Type B pancreatic cell (in vitro differentiated cells): ENCODE results near the gene CRHBP. TPM values are rescaled to one million over a fixed set of nuclear protein-coding genes. Genes with fewer than 3 reads are reported as not detected.

Experiments used
- DNase-seq: peaks from one replicate; pipeline ENCODE4 v3.0.0; 2021; ENCODE audit warnings: mixed read lengths; ENCODE audit not compliant: unreplicated experiment; ENCODE audit errors: extremely low spot score
- H3K27ac Mint-ChIP-seq: 2 replicates; pipeline ENCODE4 v1.8.0; 2021; ENCODE audit warnings: mild to moderate bottlenecking, mixed read lengths
- H3K27me3 Mint-ChIP-seq: 2 replicates; pipeline ENCODE4 v1.8.0; 2021; ENCODE audit warnings: mixed read lengths
- H3K36me3 Mint-ChIP-seq: 2 replicates; pipeline ENCODE4 v1.8.0; 2021; ENCODE audit warnings: mixed read lengths
- H3K4me1 Mint-ChIP-seq: one replicate; pipeline ENCODE4 v1.8.0; 2021; ENCODE audit warnings: mixed read lengths; ENCODE audit not compliant: unreplicated experiment
- H3K4me3 Mint-ChIP-seq: 2 replicates; pipeline ENCODE4 v1.8.0; 2021; ENCODE audit warnings: mild to moderate bottlenecking, mixed read lengths
- H3K9me3 Mint-ChIP-seq: 2 replicates; pipeline ENCODE4 v1.8.0; 2021; ENCODE audit warnings: mixed read lengths
- CTCF ChIP-seq: fragments of 200-600 bp; sonication (generic); conservative IDR thresholded peaks from 2 replicates; pipeline ENCODE4 v1.5.0; 2021; ENCODE audit warnings: antibody characterized with exemption, mild to moderate bottlenecking
- total RNA-seq: library from RNA; stranded (reverse); gene quantifications from 2 replicates; pipeline ENCODE4 v1.2.1, GENCODE V29; 2021; ENCODE audit warnings: low replicate concordance

CRHBP gene
- total RNA-seq, 1 donor from 2014 or later = 0.87 TPM

GRCh38 chr5:77010243-77010642 is 57.4 kb downstream of the CRHBP start:
- no peak for DNase-seq
- Mint-ChIP-seq H3K4me3 (no peak overlapping the region), H3K4me1 (no peaks in the 10 kb centered on the region), H3K36me3 (no peaks in the 10 kb centered on the region), H3K27me3 (peaks cover 9% of the 10 kb centered on the region), H3K27ac (no peak overlapping the region), H3K9me3 (no peaks in the 10 kb centered on the region)
- TF ChIP-seq CTCF = no peak

GRCh38 chr5:77011498-77011897 is 58.7 kb downstream of the CRHBP start:
- no peak for DNase-seq
- TF ChIP-seq CTCF = no peak
- H3K9me3 Mint-ChIP-seq = no peaks in the 10 kb centered on the region
- H3K4me1 Mint-ChIP-seq = no peaks in the 10 kb centered on the region
- no peaks in the 10 kb centered on the region for H3K36me3 Mint-ChIP-seq
- H3K4me3 Mint-ChIP-seq = no peak overlapping the region
- H3K27ac Mint-ChIP-seq = no peak overlapping the region
- H3K27me3 Mint-ChIP-seq = peaks cover 9% of the 10 kb centered on the region

DNA sequence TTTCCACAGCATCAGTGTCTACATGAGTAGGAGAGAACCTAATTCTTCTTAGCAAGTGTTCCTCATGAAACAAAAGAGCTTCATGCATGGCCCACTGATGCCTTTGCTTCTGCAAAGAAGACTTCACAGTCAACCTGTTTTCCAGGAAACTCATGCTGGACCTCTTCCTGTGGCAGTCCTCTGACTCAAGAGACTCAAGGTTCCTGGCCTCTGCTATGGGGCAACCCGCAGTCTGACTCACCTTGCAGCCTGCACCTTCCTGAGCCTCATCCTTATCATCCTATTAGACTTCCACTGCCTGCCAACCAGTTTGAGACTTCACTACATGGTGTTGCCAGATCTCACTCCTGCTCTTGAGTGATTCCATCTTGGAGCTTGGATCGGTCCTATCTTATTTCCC is 59.8 kb downstream of the CRHBP start:
- Mint-ChIP-seq H3K27me3 (peaks cover 7% of the 10 kb centered on the region), H3K9me3 (no peaks in the 10 kb centered on the region)
- no peak for TF ChIP-seq CTCF

GRCh38 chr5:77015938-77016569 is 63.2 kb downstream of the CRHBP start:
- no peak overlapping the region for H3K4me3 Mint-ChIP-seq
- H3K4me1 Mint-ChIP-seq = no peaks in the 10 kb centered on the region
- peak; percentile 58 for TF ChIP-seq CTCF
- DNase-seq = no peak
- no peaks in the 10 kb centered on the region for H3K9me3 Mint-ChIP-seq
- H3K36me3 Mint-ChIP-seq = no peaks in the 10 kb centered on the region
- H3K27ac Mint-ChIP-seq = no peak overlapping the region
- H3K27me3 Mint-ChIP-seq = peaks cover 15% of the 10 kb centered on the region

More for the DNA sequence above, 59.8 kb downstream of the CRHBP start:
- no peak overlapping the region for H3K4me3 Mint-ChIP-seq
- DNase-seq = no peak
- H3K27ac Mint-ChIP-seq = no peak overlapping the region
- H3K4me1 Mint-ChIP-seq = no peaks in the 10 kb centered on the region
- no peaks in the 10 kb centered on the region for H3K36me3 Mint-ChIP-seq

DNA sequence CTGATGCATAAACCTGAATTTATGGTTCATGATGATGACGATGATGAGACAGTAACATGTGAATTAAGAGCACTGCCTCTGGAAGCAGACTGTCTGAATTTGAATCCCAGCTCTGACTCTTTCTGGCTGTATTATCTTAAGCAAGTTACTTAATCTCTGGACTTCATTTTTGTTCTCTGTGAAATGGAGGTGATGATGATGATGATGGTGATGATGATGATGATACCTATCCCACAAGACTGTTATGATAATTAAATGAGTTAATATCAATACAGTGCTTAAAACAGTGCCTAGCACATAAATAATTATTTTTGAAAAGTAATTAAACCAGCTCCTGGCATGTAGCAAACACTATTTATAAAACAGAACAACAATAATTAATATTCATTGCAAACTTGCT is 64.1 kb downstream of the CRHBP start:
- Mint-ChIP-seq H3K36me3 (no peaks in the 10 kb centered on the region), H3K4me1 (no peaks in the 10 kb centered on the region), H3K27ac (no peak overlapping the region), H3K4me3 (no peak overlapping the region), H3K9me3 (no peaks in the 10 kb centered on the region), H3K27me3 (peaks cover 15% of the 10 kb centered on the region)
- no peak for DNase-seq
- no peak for TF ChIP-seq CTCF

DNA sequence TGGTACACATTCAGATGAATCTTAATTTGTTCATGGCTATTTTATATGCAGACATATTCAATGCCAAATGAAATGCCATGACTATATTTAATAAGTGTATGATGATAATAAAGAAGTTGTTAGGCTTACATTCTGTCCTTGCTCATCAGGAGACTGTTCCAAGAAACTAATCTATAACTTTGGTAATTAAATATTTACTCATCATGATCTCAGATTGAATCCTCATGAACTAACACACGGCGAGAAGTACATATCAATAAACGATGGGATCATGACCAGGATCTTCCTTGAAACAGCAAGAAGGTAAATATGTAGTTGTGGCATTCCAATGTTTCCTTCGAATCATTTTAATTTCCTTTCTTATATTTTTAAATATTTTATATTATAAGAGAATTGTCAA is 64.8 kb downstream of the CRHBP start:
- H3K9me3 Mint-ChIP-seq = peaks cover 3% of the 10 kb centered on the region
- no peak for DNase-seq
- H3K4me1 Mint-ChIP-seq = no peaks in the 10 kb centered on the region
- no peak for TF ChIP-seq CTCF
- no peaks in the 10 kb centered on the region for H3K36me3 Mint-ChIP-seq
- H3K27me3 Mint-ChIP-seq = peaks cover 14% of the 10 kb centered on the region
- no peak overlapping the region for H3K27ac Mint-ChIP-seq
- no peak overlapping the region for H3K4me3 Mint-ChIP-seq
